Raji (cell line): ENCODE measurements around the gene IL18BP.

Source experiments
- POLR2A ChIP-seq: IDR thresholded peaks from 2 replicates; pipeline ENCODE4 v1.6.1; 2011; ENCODE audit warnings: low read depth, low read length, control low read depth; ENCODE audit not compliant: insufficient read depth

IL18BP gene

DNA sequence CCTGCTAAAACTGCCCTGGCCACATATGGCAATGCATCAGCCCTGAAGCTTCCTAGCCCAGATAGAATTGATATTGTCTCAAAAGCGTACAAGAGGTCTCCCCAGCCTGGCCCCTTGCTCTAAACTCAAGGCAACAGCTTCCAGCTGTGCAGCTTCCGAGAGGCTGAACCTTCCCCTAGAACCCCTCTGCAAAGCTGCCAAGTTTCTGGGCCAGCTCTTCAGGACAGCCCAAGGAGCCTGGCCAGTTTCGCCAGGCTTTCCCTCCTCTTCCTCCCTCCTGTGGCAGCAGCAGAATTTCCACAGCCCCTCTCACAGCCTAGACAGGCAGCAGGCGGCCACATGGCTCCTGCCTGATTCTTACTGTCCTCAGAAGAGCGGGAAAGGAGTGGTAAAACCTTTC is 47.1 kb downstream of the IL18BP start:
- TF ChIP-seq POLR2A, result no peak

- TF ChIP-seq POLR2A, result no peak
Observed at GRCh38 chr11:72048766-72049460, 50.2 kb downstream of the IL18BP start.
